NCI-H146 treated with DMSO at 0.1 percent for 48 hours (cell line): Measurements from ENCODE around the gene OR5A1.
"Not testable (repeated sequence)": the region's sequence is repeated elsewhere in the genome, so short reads cannot be mapped to it uniquely, and the experiment has no call there.

Experiments
- DNase-seq: peaks from one replicate; lab custom pipeline; 2025; ENCODE audit not compliant: unreplicated experiment; lab: John Stamatoyannopoulos, UW

OR5A1 gene

GRCh38 chr11:59436169-59436568 is at the start of gene OR5A1:
TSS of gene OR5A1 (plus strand) at chr11:59436469. CDS start at chr11:59443169, 6,700 bp downstream.
- DNase-seq = no peak

- no peak for DNase-seq
Measured at GRCh38 chr11:59394186-59394585, 42.1 kb upstream of the OR5A1 start.

- no peak for DNase-seq
Measured at GRCh38 chr11:59400461-59401261, 35.6 kb upstream of the OR5A1 start.

GRCh38 chr11:59401262-59401552 is 35.1 kb upstream of the OR5A1 start:
- no peak for DNase-seq

- no peak for DNase-seq
Measured at GRCh38 chr11:59403546-59403945, 32.7 kb upstream of the OR5A1 start.

GRCh38 chr11:59413646-59414045 is 22.6 kb upstream of the OR5A1 start:
- no peak for DNase-seq

- no peak for DNase-seq
Measured at GRCh38 chr11:59415111-59415510, 21.2 kb upstream of the OR5A1 start.

GRCh38 chr11:59416613-59417012 is 19.7 kb upstream of the OR5A1 start:
- DNase-seq = no peak

GRCh38 chr11:59417023-59417422 is 19.2 kb upstream of the OR5A1 start:
- no peak for DNase-seq

- no peak for DNase-seq
Measured at GRCh38 chr11:59418156-59418555, 18.1 kb upstream of the OR5A1 start.

- DNase-seq = no peak
Measured at GRCh38 chr11:59423835-59424234, 12.4 kb upstream of the OR5A1 start.

- no peak for DNase-seq
Measured at GRCh38 chr11:59425131-59425530, 11.1 kb upstream of the OR5A1 start.

- no peak for DNase-seq
Measured at GRCh38 chr11:59426361-59427067, 9.8 kb upstream of the OR5A1 start, which contains the start of gene OR5A2. TSS of gene OR5A2 (minus strand) at chr11:59426413. CDS start at chr11:59422953, 3,460 bp downstream.

GRCh38 chr11:59427068-59427382 is 9.2 kb upstream of the OR5A1 start:
- DNase-seq = no peak

- peak; percentile 10 for DNase-seq
Measured at GRCh38 chr11:59429924-59430516, 6.2 kb upstream of the OR5A1 start.

GRCh38 chr11:59437770-59438169 is 1.5 kb downstream of the OR5A1 start:
- no peak for DNase-seq

- not testable (repeated sequence) for DNase-seq
Measured at GRCh38 chr11:59445624-59446023, 9.4 kb downstream of the OR5A1 start.

- no peak for DNase-seq
Measured at GRCh38 chr11:59448484-59448883, 12.2 kb downstream of the OR5A1 start.

GRCh38 chr11:59456661-59457060 is 20.4 kb downstream of the OR5A1 start, which contains the start of gene OR4D6:
TSS of gene OR4D6 (plus strand) at chr11:59456961. CDS start at chr11:59456961, 0 bp downstream.
- DNase-seq = no peak

GRCh38 chr11:59459916-59460315 is 23.6 kb downstream of the OR5A1 start:
- no peak for DNase-seq

GRCh38 chr11:59463190-59463641 is 26.9 kb downstream of the OR5A1 start:
- DNase-seq = no peak

GRCh38 chr11:59473015-59473414 is 36.7 kb downstream of the OR5A1 start, which contains the start of gene OR4D10:
TSS of gene OR4D10 (plus strand) at chr11:59473315. CDS start at chr11:59477430, 4,115 bp downstream.
- DNase-seq = no peak
